GM12878 (cell line): Measurements from ENCODE around the gene ZPR1. TPM values are rescaled to one million over a fixed set of nuclear protein-coding genes. Genes with fewer than 3 reads are reported as not detected.

ENCODE experiments used
- ATAC-seq: fragments of 200-7000 bp; cut with Tn5 transposase; 3 replicates; pipeline ENCODE4 v1.9.1; 2020; ENCODE audit warnings: mild to moderate bottlenecking, moderate library complexity
- BruUV-seq: library from RNA; stranded (reverse); fragments of 400-500 nt; replicated peaks from 2 replicates; lab custom pipeline; 2021; lab: Mats Ljungman, UMichigan
- CTCF ChIA-PET: fragments of 300-600 bp; sonication (Branson Sonifier 250); formaldehyde crosslinking; extraction: SDS; loops from one replicate; lab custom pipeline; 2021; ENCODE audit warnings: inconsistent platforms; lab: Yijun Ruan, JAX
- POLR2A ChIA-PET: fragments of 350-600 bp; formaldehyde crosslinking; extraction: SDS; loops from one replicate; lab custom pipeline; 2021; ENCODE audit warnings: inconsistent platforms; lab: Charles Lee
- RAD21 ChIA-PET: fragments of 300-600 bp; sonication (Branson Sonifier 250); formaldehyde crosslinking; loops from one replicate; lab custom pipeline; 2023; ENCODE audit warnings: antibody characterized with exemption; ENCODE audit not compliant: unreplicated experiment; lab: Charles Lee
- SMC1A ChIA-PET: fragments of 300-600 bp; sonication (Branson Sonifier 250); formaldehyde crosslinking; loops from one replicate; lab custom pipeline; 2023; ENCODE audit not compliant: unreplicated experiment, uncharacterized antibody; lab: Charles Lee
- DNase-seq: peaks from one replicate; pipeline ENCODE4 v3.0.0-alpha.2; 2011; ENCODE audit warnings: low read depth, low spot score
- FAIRE-seq: peaks from 3 replicates; lab custom pipeline; 2011; peaks lifted over from hg19 to GRCh38; lab: Jason Lieb, UNC
- H2AFZ ChIP-seq: 2 replicates; pipeline ENCODE4 v1.6.0; 2011; ENCODE audit warnings: low read depth, low read length, control low read depth; ENCODE audit not compliant: control insufficient read depth
- H3K27ac ChIP-seq: 2 replicates; pipeline ENCODE4 v1.5.1; 2011; ENCODE audit warnings: control low read depth; ENCODE audit not compliant: control insufficient read depth, insufficient read depth
- H3K27me3 ChIP-seq, 2 experiments: replicated peaks in 1 of 2; 2 replicates each; pipeline versions ENCODE4 v1.6.0 to v1.6.1; 2011; ENCODE audit warnings: low read length in 1 of 2; ENCODE audit not compliant: control insufficient read depth in 2 of 2, insufficient read depth in 2 of 2
- H3K36me3 ChIP-seq, 2 experiments: 2 replicates each; pipeline ENCODE4 v1.5.1; 2011; ENCODE audit warnings: low read length in 1 of 2; ENCODE audit not compliant: control insufficient read depth in 2 of 2, insufficient read depth in 2 of 2
- H3K4me1 ChIP-seq: 2 replicates; pipeline ENCODE4 v1.6.1; 2011; ENCODE audit warnings: mild to moderate bottlenecking, low read length, moderate library complexity, mixed read lengths; ENCODE audit not compliant: control insufficient read depth, insufficient read depth
- H3K4me2 ChIP-seq: 2 replicates; pipeline ENCODE4 v1.6.0; 2011; ENCODE audit warnings: control low read depth; ENCODE audit not compliant: control insufficient read depth, insufficient read depth
- H3K4me3 ChIP-seq: fragments of 200-600 bp; sonication (generic); 2 replicates; pipeline ENCODE4 v1.5.1; 2016
- H3K79me2 ChIP-seq: 2 replicates; pipeline ENCODE4 v1.6.0; 2011; ENCODE audit warnings: low read length; ENCODE audit not compliant: control insufficient read depth, insufficient read depth
- H3K9ac ChIP-seq: 2 replicates; pipeline ENCODE4 v1.8.0; 2011; ENCODE audit warnings: low read length, control low read depth, mixed read lengths; ENCODE audit not compliant: control insufficient read depth, insufficient read depth
- H3K9me3 ChIP-seq: replicated peaks from 3 replicates; pipeline ENCODE4 v1.5.1; 2011; ENCODE audit warnings: mild to moderate bottlenecking, low read length; ENCODE audit not compliant: control insufficient read depth, insufficient read depth
- H4K20me1 ChIP-seq: 2 replicates; pipeline ENCODE4 v1.6.0; 2011; ENCODE audit not compliant: control insufficient read depth, insufficient read depth
- BCL11A ChIP-seq: IDR thresholded peaks from 2 replicates; pipeline ENCODE4 v1.6.1; 2011; ENCODE audit warnings: low read depth, low read length
- BHLHE40 ChIP-seq, 2 experiments: fragments of 450-650 bp in 1 of 2; IDR thresholded peaks; 2 replicates each; pipeline ENCODE4 v1.6.1; 2011 to 2017; ENCODE audit warnings: low read depth in 2 of 2, borderline replicate concordance in 1 of 2, improper control_type of control experiment in 1 of 2, low read length in 1 of 2, mild to moderate bottlenecking in 1 of 2
- CHD2 ChIP-seq: IDR thresholded peaks from 2 replicates; pipeline ENCODE4 v1.6.1; 2011; ENCODE audit warnings: low read depth, low read length, improper control_type of control experiment, borderline replicate concordance
- EP300 ChIP-seq, 2 experiments: fragments of 150-350 bp in 1 of 2; IDR thresholded peaks; 2 replicates each; pipeline ENCODE4 v1.6.1; 2011 to 2012; ENCODE audit warnings: low read depth in 2 of 2, low read length in 2 of 2, borderline replicate concordance in 1 of 2, improper control_type of control experiment in 1 of 2, inconsistent platforms in 1 of 2; ENCODE audit not compliant: control insufficient read depth in 1 of 2
- GABPA ChIP-seq: IDR thresholded peaks from 2 replicates; pipeline ENCODE4 v1.6.1; 2014; ENCODE audit warnings: antibody characterized with exemption, low read depth, mild to moderate bottlenecking, inconsistent platforms
- LARP7 ChIP-seq: fragments of 450-650 bp; IDR thresholded peaks from 2 replicates; pipeline ENCODE4 v1.6.1; 2017; ENCODE audit warnings: mild to moderate bottlenecking
- RBBP5 ChIP-seq: fragments of 200-600 bp; sonication (generic); conservative IDR thresholded peaks from 2 replicates; pipeline ENCODE4 v1.6.1; 2016
- TAF1 ChIP-seq: IDR thresholded peaks from 2 replicates; pipeline ENCODE4 v1.6.1; 2011; ENCODE audit warnings: mild to moderate bottlenecking, low read depth, low read length, borderline replicate concordance
- YY1 ChIP-seq: IDR thresholded peaks from 2 replicates; pipeline ENCODE4 v1.6.1; 2011; ENCODE audit warnings: low read depth, mild to moderate bottlenecking, low read length
- WGBS: methylation state at CpG from one replicate; pipeline ENCODE4 v1.1.6; 2016; ENCODE audit warnings: low lambda C conversion rate; ENCODE audit not compliant: insufficient replicate concordance, insufficient coverage; ENCODE audit errors: missing lambda C conversion rate; 5-methylcytosine and 5-hydroxymethylcytosine counted together
- in situ Hi-C: fragments of 300-500 bp; cut with MboI; formaldehyde crosslinking; loops from 9 replicates; pipeline ENCODE4 v1.14.3; 2018; ENCODE audit warnings: mixed read lengths
- intact Hi-C: fragments of 100-400 bp; cut with micrococcal nuclease; formaldehyde crosslinking; loops from one replicate; pipeline ENCODE4 v1.14.2; 2022; ENCODE audit not compliant: unreplicated experiment
- polyA plus RNA-seq, 11 experiments: library from polyadenylated mRNA; depleted of rRNA in 4 of 11; unstranded in 6 of 11; stranded (reverse) in 5 of 11; fragments of >200 nt; fragmentation: Nextera tagmentation in 4 of 11; fragmentation: Illumina TruSeq in 1 of 11; extraction: Ambion mirVana in 4 of 11; extraction: Trizol in 1 of 11; gene quantifications; 1 replicate in 1 of 11; 2 replicates in 10 of 11; pipeline versions ENCODE4 v1.2.1 to v1.2.3, GENCODE V29; 2011 to 2016; ENCODE audit warnings: inconsistent platforms in 2 of 11, missing spikeins in 2 of 11, low read depth in 1 of 11
- total RNA-seq, 4 experiments: library from RNA; depleted of rRNA in 3 of 4; stranded (reverse); fragments of >200 nt in 3 of 4; fragmentation: Illumina TruSeq in 1 of 4; extraction: Trizol in 1 of 4; gene quantifications; 2 replicates each; pipeline versions ENCODE4 v1.2.1 to v1.2.3, GENCODE V29; 2013 to 2021
- TF ChIP-seq, protein P1 (sequence below): fragments of 450-650 bp; IDR thresholded peaks from 2 replicates; pipeline ENCODE4 v1.6.1; 2017; ENCODE audit warnings: mild to moderate bottlenecking

ZPR1 gene
- total and polyA plus RNA-seq, 10 of the 15 experiments (the other 5 are each of a cell fraction or from before 2014, with no cell fraction given), result 9.3 to 89.7 (median 54.7) TPM

DNA sequence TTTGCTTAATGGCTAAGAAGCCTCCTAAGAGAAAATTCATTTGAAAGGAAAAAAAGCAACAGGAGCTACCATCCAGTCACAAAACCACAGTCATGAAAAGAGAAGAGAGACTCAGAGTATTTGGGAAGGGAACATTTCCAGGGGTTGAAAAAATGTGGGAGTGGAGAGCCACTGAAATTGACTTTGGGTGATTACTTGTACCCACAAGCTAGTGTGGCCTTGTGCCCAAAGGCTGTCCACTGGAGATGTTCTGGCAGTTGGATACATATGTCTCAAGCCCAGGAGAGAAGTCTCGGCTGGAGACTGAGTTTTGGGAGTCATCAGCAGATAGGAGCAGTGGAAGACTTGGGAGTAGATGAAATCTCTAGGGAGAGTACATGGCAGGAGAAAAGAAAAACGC is 7.0 kb upstream of the ZPR1 start:
- no peak for FAIRE-seq
- no TSS peak for BruUV-seq
- ChIA-PET RAD21 (interaction anchor here (2.1 kb wide), 1 partner anchor 41 kb away, joined by 13 read pairs; no protein-coding TSS in a partner anchor), POLR2A (no interaction called here), CTCF (interaction anchor here (3.2 to 10.9 kb wide), 2 partner anchors 40 to 311 kb away, joined by 11 to 183 read pairs; partner anchors contain the start of gene APOA1), SMC1A (interaction anchor here (0.9 to 5.1 kb wide), 4 partner anchors 19 to 311 kb away, joined by 3 to 42 read pairs (median 6); no protein-coding TSS in a partner anchor)
- H2AFZ ChIP-seq, result no peak overlapping the region
- no peaks in the 10 kb centered on the region for H3K79me2 ChIP-seq
- H3K9me3 ChIP-seq, result no peaks in the 10 kb centered on the region
- peaks cover 4% of the 10 kb centered on the region; the same call in 1 of the 2 replicates for H3K4me1 ChIP-seq
- 33% methylated on average over 2 of the region's 2 CpGs for WGBS
- H3K27ac ChIP-seq, result no peak overlapping the region
- no peaks in the 10 kb centered on the region; a peak in 1 of 4 replicates for H3K27me3 ChIP-seq
- no peak for DNase-seq
- no peak for ATAC-seq
- intact Hi-C loops (loop anchor here (5.0 kb wide), 1 partner anchor 432 kb away; no protein-coding TSS in a partner anchor), in situ Hi-C loops (no loop called here)
- H4K20me1 ChIP-seq, result no peaks in the 10 kb centered on the region
- H3K4me2 ChIP-seq, result no peak overlapping the region
- no peak for TF ChIP-seq BCL11A
- TF ChIP-seq LARP7, result no peak
- TF ChIP-seq CHD2, result no peak
- TF ChIP-seq TAF1, result no peak
- no peak for TF ChIP-seq YY1
- no peak for TF ChIP-seq GABPA
- TF ChIP-seq, protein P1, sequence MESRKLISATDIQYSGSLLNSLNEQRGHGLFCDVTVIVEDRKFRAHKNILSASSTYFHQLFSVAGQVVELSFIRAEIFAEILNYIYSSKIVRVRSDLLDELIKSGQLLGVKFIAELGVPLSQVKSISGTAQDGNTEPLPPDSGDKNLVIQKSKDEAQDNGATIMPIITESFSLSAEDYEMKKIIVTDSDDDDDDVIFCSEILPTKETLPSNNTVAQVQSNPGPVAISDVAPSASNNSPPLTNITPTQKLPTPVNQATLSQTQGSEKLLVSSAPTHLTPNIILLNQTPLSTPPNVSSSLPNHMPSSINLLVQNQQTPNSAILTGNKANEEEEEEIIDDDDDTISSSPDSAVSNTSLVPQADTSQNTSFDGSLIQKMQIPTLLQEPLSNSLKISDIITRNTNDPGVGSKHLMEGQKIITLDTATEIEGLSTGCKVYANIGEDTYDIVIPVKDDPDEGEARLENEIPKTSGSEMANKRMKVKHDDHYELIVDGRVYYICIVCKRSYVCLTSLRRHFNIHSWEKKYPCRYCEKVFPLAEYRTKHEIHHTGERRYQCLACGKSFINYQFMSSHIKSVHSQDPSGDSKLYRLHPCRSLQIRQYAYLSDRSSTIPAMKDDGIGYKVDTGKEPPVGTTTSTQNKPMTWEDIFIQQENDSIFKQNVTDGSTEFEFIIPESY, result no peak
- no peak for TF ChIP-seq BHLHE40 (IDR thresholded peaks at IDR 0.05; ENCODE audit: borderline replicate concordance in 1 of 2, low read depth in 2 of 2, low read length in 1 of 2)
- TF ChIP-seq EP300 (IDR thresholded peaks at IDR 0.05; ENCODE audit: borderline replicate concordance in 1 of 2, control insufficient read depth in 1 of 2, low read depth in 2 of 2, low read length in 2 of 2), result no peak
- TF ChIP-seq RBBP5, result no peak
- no peaks in the 10 kb centered on the region for H3K36me3 ChIP-seq
- no peak overlapping the region for H3K4me3 ChIP-seq
- no peak overlapping the region for H3K9ac ChIP-seq
